ENCODE measurements around the gene ALDOB. TPM values are rescaled to one million over a fixed set of nuclear protein-coding genes. Genes with fewer than 3 reads are reported as not detected.

Gene ALDOB
- total RNA-seq: not detected

- Mint-ChIP-seq H3K9me3 (no peaks in the 10 kb centered on the region), H3K27me3 (peaks cover 7% of the 10 kb centered on the region), H3K4me3 (no peak within 1 kb of the TSS), H3K36me3 (ENCODE audit: low read depth) (no peaks in the 10 kb centered on the region), H3K27ac (no peak within 1 kb of the TSS), H3K4me1 (no peaks in the 10 kb centered on the region)
- POLR2A ChIA-PET: no interaction called here
- no peak for DNase-seq
- CTCF ChIA-PET: no interaction called here
These were observed at the start of gene ALDOB for GRCh38 chr9:101435601-101436079. TSS of gene ALDOB (minus strand) at chr9:101435774. CDS start at chr9:101430887, 4,887 bp downstream.

DNA sequence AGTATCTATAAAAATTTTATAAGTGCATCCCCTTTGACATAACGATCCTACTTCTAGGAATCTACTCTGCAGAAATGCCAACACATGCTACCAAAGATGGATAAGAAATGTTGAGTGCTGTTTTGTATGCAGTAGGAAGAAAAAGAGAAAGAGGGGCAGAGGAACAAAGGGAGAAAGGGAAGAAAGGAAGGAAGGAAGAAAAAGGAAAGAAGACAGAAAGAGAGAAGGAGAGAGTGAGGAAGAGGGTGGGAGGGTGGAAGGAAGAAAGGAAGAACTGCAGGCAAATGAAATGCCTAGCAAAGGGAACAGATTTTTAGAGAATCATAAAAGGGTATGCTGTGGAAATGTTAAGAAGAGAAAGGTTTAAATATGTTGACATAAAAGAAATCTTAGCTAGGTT lies 48.5 kb upstream of the ALDOB start:
- peaks cover 6% of the 10 kb centered on the region for H3K4me1 Mint-ChIP-seq
- no peak overlapping the region for H3K4me3 Mint-ChIP-seq
- ChIA-PET CTCF (no interaction called here), POLR2A (interaction anchor here (1.5 kb wide), 1 partner anchor 49 kb away, joined by 3 read pairs; the partner anchor contains the start of gene RNF20)
- no peaks in the 10 kb centered on the region for H3K36me3 Mint-ChIP-seq (ENCODE audit: low read depth)
- DNase-seq: no peak
- no peak overlapping the region for H3K27ac Mint-ChIP-seq
- H3K9me3 Mint-ChIP-seq: no peaks in the 10 kb centered on the region
- H3K27me3 Mint-ChIP-seq: peaks cover 56% of the 10 kb centered on the region

DNA sequence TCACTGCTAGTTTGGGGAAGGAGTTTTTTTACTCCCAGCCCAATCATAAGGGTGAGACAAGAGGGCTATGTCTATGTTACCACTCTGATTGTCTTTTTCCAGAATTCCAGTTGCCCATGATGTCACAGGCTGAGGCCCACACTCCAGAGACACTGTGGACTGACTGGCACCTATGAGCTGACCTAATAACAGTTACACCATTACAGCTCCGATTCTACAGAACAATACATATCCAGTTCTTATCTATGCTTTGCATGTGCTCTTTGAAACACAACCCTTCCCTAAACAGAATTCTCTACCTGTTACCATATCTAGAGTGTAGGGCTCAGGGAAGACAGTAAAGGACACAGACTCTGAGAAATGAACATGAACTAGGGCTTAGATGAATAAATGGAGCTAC lies 45.7 kb upstream of the ALDOB start:
- Mint-ChIP-seq H3K4me1 (peaks cover 2% of the 10 kb centered on the region), H3K4me3 (no peak overlapping the region), H3K36me3 (ENCODE audit: low read depth) (no peaks in the 10 kb centered on the region), H3K9me3 (no peaks in the 10 kb centered on the region), H3K27me3 (peaks cover 37% of the 10 kb centered on the region), H3K27ac (no peak overlapping the region)
- ChIA-PET CTCF (no interaction called here), POLR2A (no interaction called here)
- no peak for DNase-seq

DNA sequence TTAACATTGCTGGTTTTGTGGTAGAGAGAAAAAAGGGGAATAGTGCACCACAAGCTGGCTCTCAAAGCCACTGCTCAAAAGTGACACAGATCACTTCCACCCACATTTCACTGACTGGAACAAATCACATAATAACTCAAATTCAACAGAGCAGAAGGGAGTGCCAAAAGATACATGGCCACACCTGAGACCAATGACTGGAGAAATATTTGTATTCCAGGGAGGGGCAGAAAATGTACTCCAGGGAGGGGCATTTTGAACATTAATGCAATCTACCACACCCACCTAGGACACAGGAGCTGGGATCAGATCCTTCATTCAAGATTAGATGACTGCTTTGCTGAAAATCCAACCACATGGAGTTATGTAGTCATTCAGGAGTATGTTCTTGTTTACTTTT lies 44.8 kb upstream of the ALDOB start:
- no peaks in the 10 kb centered on the region for H3K4me1 Mint-ChIP-seq
- H3K36me3 Mint-ChIP-seq (ENCODE audit: low read depth): no peaks in the 10 kb centered on the region
- DNase-seq: no peak
- POLR2A ChIA-PET: no interaction called here
- CTCF ChIA-PET: interaction anchor here (1.0 kb wide), 1 partner anchor 9 kb away, joined by 3 read pairs; no protein-coding TSS in a partner anchor
- H3K9me3 Mint-ChIP-seq: no peaks in the 10 kb centered on the region
- H3K4me3 Mint-ChIP-seq: no peak overlapping the region
- no peak overlapping the region for H3K27ac Mint-ChIP-seq
- H3K27me3 Mint-ChIP-seq: peaks cover 28% of the 10 kb centered on the region

DNA sequence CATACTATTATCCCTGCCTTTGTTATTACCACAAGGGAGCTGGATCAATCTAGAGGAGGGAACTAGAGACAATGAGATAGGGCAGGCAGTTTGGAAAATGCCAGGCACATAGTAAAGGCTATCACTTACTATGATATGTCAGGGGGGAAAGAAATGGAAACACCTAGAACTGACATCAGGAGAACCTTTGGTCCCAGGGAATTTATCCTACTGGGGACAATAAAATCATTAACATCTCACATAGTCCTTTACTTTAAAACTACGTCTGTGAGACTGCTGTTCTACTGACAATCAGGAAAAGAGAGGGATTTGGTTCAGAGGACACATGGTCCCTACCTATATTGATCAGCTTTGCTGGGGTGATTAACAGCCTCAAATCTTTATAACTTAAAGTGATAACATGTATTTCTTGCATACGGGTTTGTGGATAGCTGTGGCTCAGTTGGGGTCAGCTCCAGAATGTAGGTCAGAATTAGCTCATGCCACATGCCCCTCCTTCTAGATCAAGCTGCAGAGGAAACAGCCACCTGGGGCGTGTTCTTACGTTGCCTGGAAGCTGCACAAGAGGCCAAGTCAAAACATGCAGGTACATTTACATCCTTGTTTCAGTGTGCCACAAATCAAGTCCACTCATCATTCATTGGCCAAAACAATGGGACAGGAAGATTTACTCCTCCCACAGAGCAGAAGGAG lies 43.9 kb upstream of the ALDOB start:
- ChIA-PET POLR2A (no interaction called here), CTCF (no interaction called here)
- Mint-ChIP-seq H3K9me3 (no peaks in the 10 kb centered on the region), H3K27ac (no peak overlapping the region), H3K27me3 (peaks cover 23% of the 10 kb centered on the region), H3K4me3 (no peak overlapping the region), H3K4me1 (no peaks in the 10 kb centered on the region), H3K36me3 (ENCODE audit: low read depth) (no peaks in the 10 kb centered on the region)
- no peak for DNase-seq

- ChIA-PET POLR2A (no interaction called here), CTCF (no interaction called here)
- H3K9me3 Mint-ChIP-seq: no peaks in the 10 kb centered on the region
- H3K4me3 Mint-ChIP-seq: no peak overlapping the region
- H3K27ac Mint-ChIP-seq: no peak overlapping the region
- H3K4me1 Mint-ChIP-seq: no peaks in the 10 kb centered on the region
- no peaks in the 10 kb centered on the region for H3K36me3 Mint-ChIP-seq (ENCODE audit: low read depth)
- DNase-seq: no peak
- peaks cover 18% of the 10 kb centered on the region for H3K27me3 Mint-ChIP-seq
These were observed 43.3 kb upstream of the ALDOB start for GRCh38 chr9:101478906-101479305.

DNA sequence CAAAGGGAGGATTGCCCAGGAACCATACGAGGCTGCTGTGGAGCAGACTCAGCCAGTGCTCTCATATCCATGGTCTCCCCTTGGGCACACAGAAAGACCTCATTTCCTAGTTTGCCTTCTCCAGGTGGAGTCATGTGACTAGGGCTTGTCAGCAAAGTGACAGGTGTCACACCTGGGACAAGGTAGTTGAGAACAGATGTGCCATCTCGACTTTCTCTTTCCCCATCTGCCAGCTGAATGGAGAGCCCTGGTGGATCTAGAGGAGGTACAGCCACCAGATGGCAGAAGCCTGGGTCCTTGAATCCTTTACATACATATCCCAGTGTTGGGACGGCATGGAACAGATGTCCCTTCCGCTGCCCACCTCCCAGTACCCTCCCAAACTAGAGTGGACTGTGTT lies 42.9 kb upstream of the ALDOB start:
- Mint-ChIP-seq H3K27me3 (peaks cover 20% of the 10 kb centered on the region), H3K36me3 (ENCODE audit: low read depth) (no peaks in the 10 kb centered on the region), H3K9me3 (no peaks in the 10 kb centered on the region), H3K4me1 (no peaks in the 10 kb centered on the region), H3K4me3 (no peak overlapping the region), H3K27ac (no peak overlapping the region)
- DNase-seq: no peak
- ChIA-PET CTCF (no interaction called here), POLR2A (no interaction called here)

GRCh38 chr9:101477736-101478135 lies 42.2 kb upstream of the ALDOB start:
- POLR2A ChIA-PET: no interaction called here
- no peaks in the 10 kb centered on the region for H3K4me1 Mint-ChIP-seq
- CTCF ChIA-PET: no interaction called here
- no peaks in the 10 kb centered on the region for H3K9me3 Mint-ChIP-seq
- peaks cover 21% of the 10 kb centered on the region for H3K27me3 Mint-ChIP-seq
- DNase-seq: no peak
- H3K27ac Mint-ChIP-seq: no peak overlapping the region
- H3K36me3 Mint-ChIP-seq (ENCODE audit: low read depth): no peaks in the 10 kb centered on the region
- no peak overlapping the region for H3K4me3 Mint-ChIP-seq

GRCh38 chr9:101477214-101477613 lies 41.6 kb upstream of the ALDOB start:
- no peak for DNase-seq
- CTCF ChIA-PET: interaction anchor here (1.0 kb wide), 1 partner anchor 53 kb away, joined by 3 read pairs; no protein-coding TSS in a partner anchor
- no peaks in the 10 kb centered on the region for H3K9me3 Mint-ChIP-seq

DNA sequence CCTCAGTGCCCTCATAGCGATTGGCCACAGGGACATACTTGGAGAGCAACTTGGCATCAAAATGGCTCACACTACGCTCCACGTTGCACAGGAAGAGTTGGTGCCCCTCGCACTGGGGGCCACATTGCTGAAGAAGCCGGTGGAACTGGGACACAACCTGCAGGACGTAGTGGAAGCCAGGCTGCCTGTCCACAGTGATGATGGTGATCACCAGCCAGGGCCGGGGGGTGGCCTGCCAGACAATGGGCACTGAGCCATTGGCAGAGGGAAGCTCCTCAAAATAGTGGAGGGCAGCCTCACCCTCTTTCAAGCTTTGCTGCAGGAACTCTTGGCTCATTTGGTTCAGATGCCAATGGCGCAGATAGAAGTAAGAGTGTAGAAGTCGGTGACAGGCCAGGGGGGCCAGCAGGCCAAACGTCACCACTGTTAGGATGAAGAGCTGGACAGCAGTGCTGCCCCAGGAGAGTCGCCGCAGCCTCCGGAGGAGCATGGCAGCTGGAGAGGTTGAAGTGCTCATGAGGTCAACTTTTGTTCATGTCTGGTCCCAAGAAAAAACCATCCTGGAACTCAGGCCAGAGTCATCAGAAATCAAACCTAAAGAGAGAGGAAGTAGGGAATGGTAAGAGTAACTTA lies 41.1 kb upstream of the ALDOB start:
- ChIA-PET CTCF (interaction anchor here (1.0 kb wide), 1 partner anchor 53 kb away, joined by 3 read pairs; no protein-coding TSS in a partner anchor), POLR2A (no interaction called here)
- Mint-ChIP-seq H3K36me3 (ENCODE audit: low read depth) (no peaks in the 10 kb centered on the region), H3K9me3 (no peaks in the 10 kb centered on the region), H3K4me3 (no peak overlapping the region), H3K27me3 (peaks cover 24% of the 10 kb centered on the region), H3K4me1 (no peaks in the 10 kb centered on the region), H3K27ac (no peak overlapping the region)
- no peak for DNase-seq

More at GRCh38 chr9:101477214-101477613, 41.6 kb upstream of the ALDOB start:
- no peak overlapping the region for H3K4me3 Mint-ChIP-seq
- no peak overlapping the region for H3K27ac Mint-ChIP-seq
- no peaks in the 10 kb centered on the region for H3K36me3 Mint-ChIP-seq (ENCODE audit: low read depth)
- H3K27me3 Mint-ChIP-seq: peaks cover 20% of the 10 kb centered on the region
- no peaks in the 10 kb centered on the region for H3K4me1 Mint-ChIP-seq
- POLR2A ChIA-PET: no interaction called here

DNA sequence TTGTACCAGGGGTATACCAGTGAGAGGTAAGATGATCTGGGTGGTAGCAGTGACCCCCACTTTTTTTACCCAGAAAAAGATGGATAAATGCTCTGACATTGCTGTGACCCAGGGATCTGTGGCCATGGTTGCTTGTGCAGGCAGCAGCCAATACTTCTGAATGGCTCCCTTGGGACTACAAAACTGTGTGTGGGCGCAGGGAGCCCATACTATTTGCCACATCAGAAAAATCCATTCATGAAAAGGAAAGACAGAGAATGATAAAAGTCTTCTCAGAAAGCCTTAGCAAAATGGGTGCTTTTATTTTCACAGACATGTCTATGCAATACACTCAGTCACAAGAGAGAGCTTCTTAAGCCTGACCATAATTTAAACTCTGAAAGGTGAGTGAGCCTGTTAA lies 37.3 kb upstream of the ALDOB start:
- Mint-ChIP-seq H3K4me1 (no peaks in the 10 kb centered on the region), H3K27ac (no peak overlapping the region), H3K36me3 (ENCODE audit: low read depth) (no peaks in the 10 kb centered on the region), H3K27me3 (peaks cover 22% of the 10 kb centered on the region), H3K9me3 (no peaks in the 10 kb centered on the region), H3K4me3 (no peak overlapping the region)
- POLR2A ChIA-PET: no interaction called here
- no peak for DNase-seq
- CTCF ChIA-PET: no interaction called here

GRCh38 chr9:101470929-101471328 lies 35.4 kb upstream of the ALDOB start:
- Mint-ChIP-seq H3K4me1 (no peaks in the 10 kb centered on the region), H3K27me3 (peaks cover 27% of the 10 kb centered on the region), H3K9me3 (no peaks in the 10 kb centered on the region), H3K4me3 (no peak overlapping the region), H3K27ac (no peak overlapping the region), H3K36me3 (ENCODE audit: low read depth) (no peaks in the 10 kb centered on the region)
- DNase-seq: no peak
- POLR2A ChIA-PET: no interaction called here
- CTCF ChIA-PET: interaction anchor here (1.0 kb wide), 1 partner anchor 10 kb away, joined by 3 read pairs; no protein-coding TSS in a partner anchor

GRCh38 chr9:101470021-101470420 lies 34.4 kb upstream of the ALDOB start:
- Mint-ChIP-seq H3K4me3 (no peak overlapping the region), H3K27ac (no peak overlapping the region), H3K4me1 (no peaks in the 10 kb centered on the region), H3K27me3 (peaks cover 27% of the 10 kb centered on the region), H3K36me3 (ENCODE audit: low read depth) (no peaks in the 10 kb centered on the region), H3K9me3 (no peaks in the 10 kb centered on the region)
- POLR2A ChIA-PET: no interaction called here
- no peak for DNase-seq
- CTCF ChIA-PET: no interaction called here

DNA sequence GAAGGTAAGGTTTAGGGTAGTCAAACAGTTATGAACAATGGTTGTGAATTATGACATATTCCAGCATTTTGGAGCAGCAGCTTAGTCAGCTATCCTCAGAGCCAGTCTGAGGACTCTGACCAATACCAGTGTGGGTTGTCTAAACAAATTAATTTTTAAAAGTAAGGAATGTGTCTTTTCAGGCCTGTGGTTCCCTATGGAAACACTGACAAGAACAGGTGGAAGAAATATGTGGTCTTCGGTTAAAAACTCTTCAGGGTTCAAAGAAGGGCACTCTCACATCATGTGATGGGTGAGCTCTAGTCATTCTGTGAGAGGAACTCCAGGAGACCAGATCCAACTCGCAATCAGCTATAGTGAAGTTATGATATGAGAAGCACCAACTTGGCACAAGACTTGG lies 33.5 kb upstream of the ALDOB start:
- H3K36me3 Mint-ChIP-seq (ENCODE audit: low read depth): no peaks in the 10 kb centered on the region
- no peaks in the 10 kb centered on the region for H3K4me1 Mint-ChIP-seq
- H3K27ac Mint-ChIP-seq: no peak overlapping the region
- peaks cover 31% of the 10 kb centered on the region for H3K27me3 Mint-ChIP-seq
- no peak for DNase-seq
- H3K4me3 Mint-ChIP-seq: no peak overlapping the region
- POLR2A ChIA-PET: no interaction called here
- no peaks in the 10 kb centered on the region for H3K9me3 Mint-ChIP-seq
- CTCF ChIA-PET: interaction anchor here (0.6 kb wide), 1 partner anchor 60 kb away, joined by 3 read pairs; no protein-coding TSS in a partner anchor
